MM.1S (cell line): Measurements from ENCODE around the gene PGM1.

Source experiments
- DNase-seq: peaks from one replicate; pipeline ENCODE4 v3.0.0-alpha.2; 2015
- H2AFZ ChIP-seq: fragments of 300-600 bp; sonication (generic); 2 replicates; pipeline ENCODE4 v1.6.0; 2016; ENCODE audit warnings: antibody characterized with exemption, low read length
- H3F3A ChIP-seq: fragments of 300-600 bp; sonication (generic); 2 replicates; pipeline ENCODE4 v1.6.1; 2016; ENCODE audit warnings: mild to moderate bottlenecking, antibody characterized with exemption, low read length, moderate library complexity, mixed read lengths; ENCODE audit not compliant: insufficient read depth
- H3K27ac ChIP-seq: fragments of 300-600 bp; sonication (generic); 2 replicates; pipeline ENCODE4 v1.5.1; 2016; ENCODE audit warnings: mild to moderate bottlenecking, low read length
- H3K27me3 ChIP-seq: fragments of 300-600 bp; sonication (generic); replicated peaks from 2 replicates; pipeline ENCODE4 v1.6.0; 2016; ENCODE audit warnings: low read length; ENCODE audit not compliant: insufficient read depth
- H3K36me3 ChIP-seq: fragments of 300-600 bp; sonication (generic); replicated peaks from 2 replicates; pipeline ENCODE4 v1.6.1; 2016; ENCODE audit warnings: mild to moderate bottlenecking, low read length, mixed read lengths; ENCODE audit not compliant: insufficient read depth
- H3K4me1 ChIP-seq: fragments of 300-600 bp; sonication (generic); 2 replicates; pipeline ENCODE4 v1.6.1; 2016; ENCODE audit warnings: low read length, mixed read lengths
- H3K4me2 ChIP-seq: fragments of 300-600 bp; sonication (generic); 2 replicates; pipeline ENCODE4 v1.6.0; 2016; ENCODE audit warnings: low read depth, low read length
- H3K4me3 ChIP-seq: fragments of 300-600 bp; sonication (generic); 2 replicates; pipeline ENCODE4 v1.5.1; 2016; ENCODE audit warnings: low read length, mixed read lengths
- H3K79me2 ChIP-seq: fragments of 300-600 bp; sonication (generic); 2 replicates; pipeline ENCODE4 v1.6.1; 2016; ENCODE audit warnings: mixed run types, low read length, mixed read lengths
- H3K9ac ChIP-seq: fragments of 300-600 bp; sonication (generic); 2 replicates; pipeline ENCODE4 v1.6.1; 2016; ENCODE audit warnings: low read length, mixed read lengths
- H3K9me2 ChIP-seq: fragments of 300-600 bp; sonication (generic); replicated peaks from 2 replicates; pipeline ENCODE4 v1.6.1; 2016; ENCODE audit warnings: mild to moderate bottlenecking, low read length, mixed read lengths; ENCODE audit not compliant: insufficient read depth
- H3K9me3 ChIP-seq: fragments of 300-600 bp; sonication (generic); replicated peaks from 2 replicates; pipeline ENCODE4 v1.6.1; 2016; ENCODE audit warnings: mild to moderate bottlenecking, low read length, mixed read lengths; ENCODE audit not compliant: insufficient read depth
- H4K20me1 ChIP-seq: fragments of 300-600 bp; sonication (generic); 2 replicates; pipeline ENCODE4 v1.6.1; 2016; ENCODE audit warnings: mild to moderate bottlenecking, low read length, moderate library complexity, mixed read lengths; ENCODE audit not compliant: insufficient read depth
- EZH2 ChIP-seq: fragments of 300-600 bp; sonication (generic); optimal IDR thresholded peaks from 2 replicates; pipeline ENCODE3; 2017; ENCODE audit warnings: low read depth, mild to moderate bottlenecking, antibody characterized with exemption, low read length, mixed read lengths
- EZH2phosphoT487 ChIP-seq: fragments of 300-600 bp; sonication (generic); IDR thresholded peaks from 2 replicates; pipeline ENCODE4 v1.6.1; 2018; ENCODE audit warnings: antibody characterized with exemption, low read length
- TF ChIP-seq, protein P1 (sequence below): fragments of 300-600 bp; sonication (generic); IDR thresholded peaks from 2 replicates; pipeline ENCODE4 v1.5.1; 2016; ENCODE audit warnings: antibody characterized with exemption, low read length, mixed read lengths

Gene PGM1

DNA sequence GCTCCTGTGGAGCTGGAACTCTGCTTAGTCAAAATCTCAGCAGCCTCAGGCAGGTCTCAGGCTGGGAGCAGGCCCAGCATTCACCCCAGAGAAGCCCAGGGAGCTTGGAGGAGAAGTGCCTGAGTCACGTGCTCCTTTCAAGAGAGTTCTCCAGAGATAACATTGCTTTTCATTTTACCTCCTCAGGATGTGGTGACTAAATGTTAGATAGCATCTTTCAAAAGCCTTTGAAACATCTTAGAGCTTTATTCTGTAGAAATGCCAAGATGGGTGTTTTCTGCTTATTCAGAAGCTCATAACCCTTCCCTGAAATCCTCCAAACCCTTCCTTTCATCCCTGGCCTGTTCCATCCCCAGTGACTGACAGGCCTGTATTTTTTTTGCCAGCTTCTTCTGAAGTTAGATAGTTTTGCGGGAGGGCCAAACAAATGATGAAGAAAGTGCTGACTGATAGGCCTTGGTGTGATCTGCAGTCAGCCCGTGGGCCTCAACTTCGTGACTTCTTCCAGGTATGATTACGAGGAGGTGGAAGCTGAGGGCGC lies 58.0 kb downstream of the PGM1 start:
- TF ChIP-seq EZH2phosphoT487, result no peak
- TF ChIP-seq EZH2, result no peak
- TF ChIP-seq, protein P1, sequence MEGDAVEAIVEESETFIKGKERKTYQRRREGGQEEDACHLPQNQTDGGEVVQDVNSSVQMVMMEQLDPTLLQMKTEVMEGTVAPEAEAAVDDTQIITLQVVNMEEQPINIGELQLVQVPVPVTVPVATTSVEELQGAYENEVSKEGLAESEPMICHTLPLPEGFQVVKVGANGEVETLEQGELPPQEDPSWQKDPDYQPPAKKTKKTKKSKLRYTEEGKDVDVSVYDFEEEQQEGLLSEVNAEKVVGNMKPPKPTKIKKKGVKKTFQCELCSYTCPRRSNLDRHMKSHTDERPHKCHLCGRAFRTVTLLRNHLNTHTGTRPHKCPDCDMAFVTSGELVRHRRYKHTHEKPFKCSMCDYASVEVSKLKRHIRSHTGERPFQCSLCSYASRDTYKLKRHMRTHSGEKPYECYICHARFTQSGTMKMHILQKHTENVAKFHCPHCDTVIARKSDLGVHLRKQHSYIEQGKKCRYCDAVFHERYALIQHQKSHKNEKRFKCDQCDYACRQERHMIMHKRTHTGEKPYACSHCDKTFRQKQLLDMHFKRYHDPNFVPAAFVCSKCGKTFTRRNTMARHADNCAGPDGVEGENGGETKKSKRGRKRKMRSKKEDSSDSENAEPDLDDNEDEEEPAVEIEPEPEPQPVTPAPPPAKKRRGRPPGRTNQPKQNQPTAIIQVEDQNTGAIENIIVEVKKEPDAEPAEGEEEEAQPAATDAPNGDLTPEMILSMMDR, result no peak
- no peaks in the 10 kb centered on the region for H3K9me3 ChIP-seq
- H3K4me2 ChIP-seq, result no peak overlapping the region
- no peak overlapping the region for H3K27ac ChIP-seq
- H3K4me1 ChIP-seq, result no peaks in the 10 kb centered on the region
- H3K36me3 ChIP-seq, result no peaks in the 10 kb centered on the region
- no peaks in the 10 kb centered on the region for H3K79me2 ChIP-seq
- H3K9ac ChIP-seq, result no peak overlapping the region
- no peak for DNase-seq
- no peak overlapping the region for H2AFZ ChIP-seq
- H4K20me1 ChIP-seq, result no peaks in the 10 kb centered on the region
- H3K27me3 ChIP-seq, result no peaks in the 10 kb centered on the region
- H3K9me2 ChIP-seq, result no peaks in the 10 kb centered on the region
- no peak overlapping the region for H3K4me3 ChIP-seq
- H3F3A ChIP-seq, result no peaks in the 10 kb centered on the region

DNA sequence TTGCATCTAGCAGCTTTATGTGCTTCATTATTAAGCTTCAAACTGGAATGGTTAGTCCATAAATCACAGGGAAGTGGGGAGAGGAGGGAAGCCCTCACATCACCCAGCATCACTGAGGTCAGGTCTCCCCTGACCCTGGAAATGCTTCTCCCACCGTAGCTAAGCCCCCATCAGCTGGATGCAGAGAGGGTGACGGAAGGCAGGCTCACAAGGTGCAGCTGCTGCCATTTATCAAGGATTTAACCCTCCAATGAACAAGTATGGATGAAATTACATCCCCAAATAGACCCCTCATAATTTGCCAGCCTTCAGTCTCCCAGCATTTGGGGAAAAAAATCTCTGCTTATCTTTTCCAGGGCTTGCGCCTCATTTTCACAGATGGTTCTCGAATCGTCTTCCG lies 60.8 kb downstream of the PGM1 start:
- no peaks in the 10 kb centered on the region for H3K9me2 ChIP-seq
- no peak overlapping the region for H3K9ac ChIP-seq
- H3F3A ChIP-seq, result no peaks in the 10 kb centered on the region
- no peaks in the 10 kb centered on the region for H3K9me3 ChIP-seq
- H3K79me2 ChIP-seq, result no peaks in the 10 kb centered on the region
- H3K4me3 ChIP-seq, result no peak overlapping the region
- H2AFZ ChIP-seq, result no peak overlapping the region
- no peak overlapping the region for H3K27ac ChIP-seq
- no peaks in the 10 kb centered on the region for H3K27me3 ChIP-seq
- H3K36me3 ChIP-seq, result no peaks in the 10 kb centered on the region
- H4K20me1 ChIP-seq, result no peaks in the 10 kb centered on the region
- no peaks in the 10 kb centered on the region for H3K4me1 ChIP-seq
- DNase-seq, result no peak
- H3K4me2 ChIP-seq, result no peak overlapping the region
- TF ChIP-seq EZH2phosphoT487 (no peak), EZH2 (no peak)
- TF ChIP-seq, protein P1, result no peak

DNA sequence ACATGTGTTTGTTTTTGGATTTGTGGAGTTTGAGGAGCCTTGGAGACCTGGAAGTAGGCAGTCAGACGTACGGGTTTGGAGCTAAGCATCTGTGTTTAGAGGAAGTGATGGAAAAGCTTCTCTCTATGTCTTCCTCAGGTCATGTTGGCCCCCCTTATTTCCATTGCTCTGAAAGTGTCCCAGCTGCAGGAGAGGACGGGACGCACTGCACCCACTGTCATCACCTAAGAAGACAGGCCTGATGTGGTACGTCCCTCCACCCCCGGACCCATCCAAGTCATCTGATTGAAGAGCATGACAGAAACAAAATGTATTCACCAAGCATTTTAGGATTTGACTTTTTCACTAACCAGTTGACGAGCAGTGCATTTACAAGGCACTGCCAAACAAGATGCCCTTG lies 66.2 kb downstream of the PGM1 start:
- no peaks in the 10 kb centered on the region for H3K9me3 ChIP-seq
- no peak overlapping the region for H2AFZ ChIP-seq
- TF ChIP-seq, protein P1, result no peak
- TF ChIP-seq EZH2phosphoT487, result no peak
- no peak overlapping the region for H3K4me2 ChIP-seq
- no peaks in the 10 kb centered on the region for H3K36me3 ChIP-seq
- H3K27me3 ChIP-seq, result no peaks in the 10 kb centered on the region
- no peaks in the 10 kb centered on the region for H4K20me1 ChIP-seq
- H3K27ac ChIP-seq, result no peak overlapping the region
- DNase-seq, result no peak
- no peaks in the 10 kb centered on the region for H3K9me2 ChIP-seq
- H3F3A ChIP-seq, result no peaks in the 10 kb centered on the region
- H3K79me2 ChIP-seq, result no peaks in the 10 kb centered on the region
- no peak overlapping the region for H3K4me3 ChIP-seq
- no peak overlapping the region for H3K9ac ChIP-seq
- no peaks in the 10 kb centered on the region for H3K4me1 ChIP-seq
